HEK293 (cell line): Measurements from ENCODE around the gene AIG1.

Experiments used
- CTCF ChIA-PET: fragments of 350-600 bp; formaldehyde crosslinking; extraction: SDS; loops from one replicate; lab custom pipeline; 2021; ENCODE audit warnings: antibody characterized with exemption; lab: Yijun Ruan, JAX
- POLR2A ChIA-PET: fragments of 300-600 bp; formaldehyde crosslinking; extraction: SDS; loops from one replicate; lab custom pipeline; 2020; ENCODE audit warnings: antibody characterized with exemption, inconsistent platforms; lab: Yijun Ruan, JAX
- H3K27ac ChIP-seq: fragments of 200-500 bp; sonication (Bioruptor generic); 2 replicates; pipeline ENCODE4 v1.5.1; 2014; ENCODE audit warnings: low read depth, low read length, control low read depth, inconsistent platforms; ENCODE audit errors: extremely low read depth
- H3K36me3 ChIP-seq, 2 experiments: fragments of 200-500 bp in 1 of 2; sonication (Bioruptor generic) in 1 of 2; 1 replicate in 1 of 2; 2 replicates in 1 of 2; pipeline ENCODE4 v1.5.1; 2014 to 2017; ENCODE audit warnings: inconsistent platforms in 2 of 2, low read length in 2 of 2; ENCODE audit not compliant: control insufficient read depth in 2 of 2, insufficient read depth in 1 of 2
- H3K4me1 ChIP-seq: fragments of 200-500 bp; sonication (Bioruptor generic); 2 replicates; pipeline ENCODE4 v1.5.1; 2014; ENCODE audit warnings: mild to moderate bottlenecking, low read length, inconsistent platforms; ENCODE audit not compliant: control insufficient read depth, insufficient read depth
- H3K4me3 ChIP-seq: 2 replicates; pipeline ENCODE4 v1.5.1; 2011; ENCODE audit warnings: low read depth, mild to moderate bottlenecking, control low read depth, low read length, moderate library complexity
- H3K9me3 ChIP-seq: fragments of 200-500 bp; sonication (Bioruptor generic); 2 replicates; pipeline ENCODE4 v1.5.1; 2014; ENCODE audit warnings: low read depth, low read length, inconsistent platforms; ENCODE audit not compliant: control insufficient read depth, insufficient read depth
- BCL11B ChIP-seq: fragments of 450-650 bp; formaldehyde crosslinking; IDR thresholded peaks from 2 replicates; pipeline ENCODE4 v1.5.1; 2016; ENCODE audit warnings: low read depth, missing biosample characterization, missing genetic modification characterization
- GFI1B ChIP-seq: fragments of 450-650 bp; formaldehyde crosslinking; IDR thresholded peaks from 2 replicates; pipeline ENCODE4 v1.5.1; 2016; ENCODE audit warnings: missing biosample characterization, missing genetic modification characterization
- KLF10 ChIP-seq: fragments of 450-650 bp; IDR thresholded peaks from 2 replicates; pipeline ENCODE4 v1.5.1; 2018; ENCODE audit warnings: missing biosample characterization, mild to moderate bottlenecking, missing genetic modification characterization
- MEIS1 ChIP-seq: sonication (generic); formaldehyde crosslinking; IDR thresholded peaks from 2 replicates; pipeline ENCODE4 v1.8.1; 2022; ENCODE audit warnings: missing genetic modification reagents, mild to moderate bottlenecking, borderline replicate concordance
- SETDB1 ChIP-seq: IDR thresholded peaks from one replicate; pipeline ENCODE4 v1.6.1; 2017; ENCODE audit warnings: mild to moderate bottlenecking, low read length, moderate library complexity, mixed read lengths; ENCODE audit not compliant: insufficient read length
- ZBTB17 ChIP-seq: fragments of 450-650 bp; formaldehyde crosslinking; IDR thresholded peaks from 2 replicates; pipeline ENCODE4 v1.5.1; 2016; ENCODE audit warnings: missing biosample characterization, missing genetic modification characterization
- ZBTB21 ChIP-seq: fragments of 450-650 bp; formaldehyde crosslinking; IDR thresholded peaks from 2 replicates; pipeline ENCODE4 v1.5.1; 2017; ENCODE audit warnings: missing biosample characterization, missing genetic modification characterization
- ZIC2 ChIP-seq: fragments of 450-650 bp; formaldehyde crosslinking; IDR thresholded peaks from 2 replicates; pipeline ENCODE4 v1.5.1; 2016; ENCODE audit warnings: missing biosample characterization, missing genetic modification characterization
- ZNF112 ChIP-seq: fragments of 450-650 bp; formaldehyde crosslinking; IDR thresholded peaks from 2 replicates; pipeline ENCODE4 v1.5.0; 2017; ENCODE audit warnings: missing biosample characterization, missing genetic modification characterization
- ZNF24 ChIP-seq: fragments of 450-650 bp; formaldehyde crosslinking; IDR thresholded peaks from 2 replicates; pipeline ENCODE4 v1.5.1; 2016; ENCODE audit warnings: missing biosample characterization, missing genetic modification characterization
- ZNF391 ChIP-seq: fragments of 450-650 bp; formaldehyde crosslinking; IDR thresholded peaks from 2 replicates; pipeline ENCODE4 v1.5.1; 2016; ENCODE audit warnings: low read depth, missing biosample characterization, missing genetic modification characterization, borderline replicate concordance
- ZNF394 ChIP-seq: fragments of 450-650 bp; formaldehyde crosslinking; IDR thresholded peaks from 2 replicates; pipeline ENCODE4 v1.5.1; 2016; ENCODE audit warnings: missing biosample characterization, missing genetic modification characterization, mild to moderate bottlenecking, moderate library complexity, borderline replicate concordance
- ZNF544 ChIP-seq: fragments of 450-650 bp; formaldehyde crosslinking; IDR thresholded peaks from 2 replicates; pipeline ENCODE4 v1.5.0; 2017; ENCODE audit warnings: missing biosample characterization, missing genetic modification characterization
- ZNF626 ChIP-seq: fragments of 450-650 bp; sonication (Bioruptor Pico); formaldehyde crosslinking; IDR thresholded peaks from 2 replicates; pipeline ENCODE4 v1.5.1; 2018; ENCODE audit warnings: missing biosample characterization, missing genetic modification characterization, inconsistent platforms
- ZNF629 ChIP-seq: fragments of 450-650 bp; formaldehyde crosslinking; IDR thresholded peaks from 2 replicates; pipeline ENCODE4 v1.5.1; 2017; ENCODE audit warnings: missing biosample characterization, missing genetic modification characterization
- ZNF660 ChIP-seq: fragments of 450-650 bp; IDR thresholded peaks from 2 replicates; pipeline ENCODE4 v1.5.1; 2018; ENCODE audit warnings: missing biosample characterization, mild to moderate bottlenecking, missing genetic modification characterization
- ZXDB ChIP-seq: fragments of 450-650 bp; formaldehyde crosslinking; IDR thresholded peaks from 2 replicates; pipeline ENCODE4 v1.5.1; 2016; ENCODE audit warnings: missing biosample characterization, missing genetic modification characterization
- TF ChIP-seq, protein P1 (sequence below): fragments of 450-650 bp; formaldehyde crosslinking; IDR thresholded peaks from 2 replicates; pipeline ENCODE4 v1.5.1; 2017; ENCODE audit warnings: missing biosample characterization, missing genetic modification characterization
- TF ChIP-seq, protein P2 (sequence below): fragments of 450-650 bp; formaldehyde crosslinking; IDR thresholded peaks from 2 replicates; pipeline ENCODE4 v1.5.0; 2017; ENCODE audit warnings: missing biosample characterization, missing genetic modification characterization, borderline replicate concordance
- TF ChIP-seq, protein P3 (sequence below): fragments of 450-650 bp; formaldehyde crosslinking; IDR thresholded peaks from 2 replicates; pipeline ENCODE4 v1.5.1; 2017; ENCODE audit warnings: missing biosample characterization, mild to moderate bottlenecking, missing genetic modification characterization, moderate library complexity
- TF ChIP-seq, protein P4 (sequence below): fragments of 450-650 bp; formaldehyde crosslinking; IDR thresholded peaks from 2 replicates; pipeline ENCODE4 v1.5.1; 2016; ENCODE audit warnings: missing biosample characterization, missing genetic modification characterization
- TF ChIP-seq, protein P5 (sequence below): fragments of 450-650 bp; formaldehyde crosslinking; IDR thresholded peaks from 2 replicates; pipeline ENCODE4 v1.5.1; 2017; ENCODE audit warnings: missing biosample characterization, missing genetic modification characterization

AIG1 gene

DNA sequence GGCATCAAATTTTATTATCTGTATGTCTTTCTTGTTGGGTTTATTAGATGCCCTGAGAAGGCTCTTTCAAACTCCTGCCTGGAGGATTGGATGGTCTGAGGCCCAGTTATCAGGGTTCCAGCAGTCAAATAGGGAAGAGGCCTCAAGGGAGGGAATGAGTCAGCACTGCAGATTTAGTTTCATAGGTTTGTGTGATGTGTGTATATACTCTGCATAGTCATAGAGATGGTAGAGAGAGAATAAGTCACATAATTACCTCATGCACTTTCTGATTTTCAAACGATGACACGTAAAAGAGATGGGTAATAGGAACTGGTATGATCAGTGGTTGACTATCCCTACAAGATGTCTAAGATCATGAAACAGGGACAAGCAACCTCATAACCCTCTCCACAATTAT, 307.7 kb downstream of the AIG1 start:
- Histone ChIP-seq H3K9me3 (no peaks in the 10 kb centered on the region), H3K27ac (no peak overlapping the region), H3K36me3 (no peaks in the 10 kb centered on the region), H3K4me3 (no peak overlapping the region), H3K4me1 (peaks cover 10% of the 10 kb centered on the region; the same call in 1 of the 2 replicates)
- TF ChIP-seq ZNF660 (tag by site-specific recombination) (no peak), ZNF394 (tag by site-specific recombination) (no peak), ZBTB21 (tag by site-specific recombination) (peak; percentile 69), ZNF544 (tag by site-specific recombination) (no peak), KLF10 (tag by site-specific recombination) (no peak), ZIC2 (no peak), SETDB1 (no peak), ZNF391 (tag by site-specific recombination) (no peak), ZNF629 (tag by site-specific recombination) (0 out of 2 replicates have a peak, but pooled peaks have one; percentile 19)
- TF ChIP-seq, protein P1, sequence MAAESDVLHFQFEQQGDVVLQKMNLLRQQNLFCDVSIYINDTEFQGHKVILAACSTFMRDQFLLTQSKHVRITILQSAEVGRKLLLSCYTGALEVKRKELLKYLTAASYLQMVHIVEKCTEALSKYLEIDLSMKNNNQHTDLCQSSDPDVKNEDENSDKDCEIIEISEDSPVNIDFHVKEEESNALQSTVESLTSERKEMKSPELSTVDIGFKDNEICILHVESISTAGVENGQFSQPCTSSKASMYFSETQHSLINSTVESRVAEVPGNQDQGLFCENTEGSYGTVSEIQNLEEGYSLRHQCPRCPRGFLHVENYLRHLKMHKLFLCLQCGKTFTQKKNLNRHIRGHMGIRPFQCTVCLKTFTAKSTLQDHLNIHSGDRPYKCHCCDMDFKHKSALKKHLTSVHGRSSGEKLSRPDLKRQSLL (tag by site-specific recombination) = no peak
- TF ChIP-seq, protein P2, sequence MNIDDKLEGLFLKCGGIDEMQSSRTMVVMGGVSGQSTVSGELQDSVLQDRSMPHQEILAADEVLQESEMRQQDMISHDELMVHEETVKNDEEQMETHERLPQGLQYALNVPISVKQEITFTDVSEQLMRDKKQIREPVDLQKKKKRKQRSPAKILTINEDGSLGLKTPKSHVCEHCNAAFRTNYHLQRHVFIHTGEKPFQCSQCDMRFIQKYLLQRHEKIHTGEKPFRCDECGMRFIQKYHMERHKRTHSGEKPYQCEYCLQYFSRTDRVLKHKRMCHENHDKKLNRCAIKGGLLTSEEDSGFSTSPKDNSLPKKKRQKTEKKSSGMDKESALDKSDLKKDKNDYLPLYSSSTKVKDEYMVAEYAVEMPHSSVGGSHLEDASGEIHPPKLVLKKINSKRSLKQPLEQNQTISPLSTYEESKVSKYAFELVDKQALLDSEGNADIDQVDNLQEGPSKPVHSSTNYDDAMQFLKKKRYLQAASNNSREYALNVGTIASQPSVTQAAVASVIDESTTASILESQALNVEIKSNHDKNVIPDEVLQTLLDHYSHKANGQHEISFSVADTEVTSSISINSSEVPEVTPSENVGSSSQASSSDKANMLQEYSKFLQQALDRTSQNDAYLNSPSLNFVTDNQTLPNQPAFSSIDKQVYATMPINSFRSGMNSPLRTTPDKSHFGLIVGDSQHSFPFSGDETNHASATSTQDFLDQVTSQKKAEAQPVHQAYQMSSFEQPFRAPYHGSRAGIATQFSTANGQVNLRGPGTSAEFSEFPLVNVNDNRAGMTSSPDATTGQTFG (tag by site-specific recombination) = no peak
- ChIA-PET POLR2A (no interaction called here), CTCF (interaction anchor here (1.2 kb wide), 1 partner anchor 9 kb away, joined by 3 read pairs; no protein-coding TSS in a partner anchor)

DNA sequence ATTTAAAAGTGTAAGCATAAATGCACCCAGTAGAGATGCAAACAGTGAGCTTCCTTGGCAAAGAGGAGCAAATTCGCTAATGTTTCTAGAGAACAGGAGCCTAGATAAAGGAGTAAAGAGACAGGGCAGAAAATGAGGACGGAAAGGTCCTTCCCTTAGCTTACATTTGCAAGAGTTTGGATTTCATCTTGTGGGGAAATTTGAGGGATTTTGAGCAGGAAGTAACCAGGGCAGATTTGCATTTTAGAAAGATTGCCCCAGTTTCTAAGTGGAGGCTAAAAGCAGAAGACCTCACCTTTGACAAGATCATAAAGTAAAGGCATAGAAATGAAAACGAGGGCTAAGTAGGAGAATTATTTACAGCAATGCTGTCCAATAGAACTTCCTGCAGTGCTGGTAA, 309.3 kb downstream of the AIG1 start:
- peaks cover 10% of the 10 kb centered on the region; the same call in 1 of the 2 replicates for H3K4me1 ChIP-seq
- no peaks in the 10 kb centered on the region for H3K9me3 ChIP-seq
- ChIA-PET CTCF (interaction anchor here (1.6 kb wide), 1 partner anchor 11 kb away, joined by 4 read pairs; no protein-coding TSS in a partner anchor), POLR2A (no interaction called here)
- TF ChIP-seq, protein P3, sequence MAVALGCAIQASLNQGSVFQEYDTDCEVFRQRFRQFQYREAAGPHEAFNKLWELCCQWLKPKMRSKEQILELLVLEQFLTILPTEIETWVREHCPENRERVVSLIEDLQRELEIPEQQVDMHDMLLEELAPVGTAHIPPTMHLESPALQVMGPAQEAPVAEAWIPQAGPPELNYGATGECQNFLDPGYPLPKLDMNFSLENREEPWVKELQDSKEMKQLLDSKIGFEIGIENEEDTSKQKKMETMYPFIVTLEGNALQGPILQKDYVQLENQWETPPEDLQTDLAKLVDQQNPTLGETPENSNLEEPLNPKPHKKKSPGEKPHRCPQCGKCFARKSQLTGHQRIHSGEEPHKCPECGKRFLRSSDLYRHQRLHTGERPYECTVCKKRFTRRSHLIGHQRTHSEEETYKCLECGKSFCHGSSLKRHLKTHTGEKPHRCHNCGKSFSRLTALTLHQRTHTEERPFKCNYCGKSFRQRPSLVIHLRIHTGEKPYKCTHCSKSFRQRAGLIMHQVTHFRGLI (tag by site-specific recombination) = no peak
- TF ChIP-seq ZNF626 (tag by site-specific recombination) (no peak), ZNF24 (tag by site-specific recombination) (no peak), ZXDB (tag by site-specific recombination) (no peak), ZBTB17 (tag by site-specific recombination) (no peak), GFI1B (tag by site-specific recombination) (no peak), MEIS1 (CRISPR knock-in tag) (no peak), ZBTB21 (tag by site-specific recombination) (no peak), ZNF112 (no peak), BCL11B (tag by site-specific recombination) (no peak)
- TF ChIP-seq, protein P4, sequence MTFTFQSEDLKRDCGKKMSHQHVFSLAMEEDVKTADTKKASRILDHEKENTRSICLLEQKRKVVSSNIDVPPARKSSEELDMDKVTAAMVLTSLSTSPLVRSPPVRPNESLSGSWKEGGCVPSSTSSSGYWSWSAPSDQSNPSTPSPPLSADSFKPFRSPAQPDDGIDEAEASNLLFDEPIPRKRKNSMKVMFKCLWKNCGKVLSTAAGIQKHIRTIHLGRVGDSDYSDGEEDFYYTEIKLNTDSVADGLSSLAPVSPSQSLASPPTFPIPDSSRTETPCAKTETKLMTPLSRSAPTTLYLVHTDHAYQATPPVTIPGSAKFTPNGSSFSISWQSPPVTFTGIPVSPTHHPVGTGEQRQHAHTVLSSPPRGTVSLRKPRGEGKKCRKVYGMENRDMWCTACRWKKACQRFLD (tag by site-specific recombination) = no peak
- TF ChIP-seq, protein P5, sequence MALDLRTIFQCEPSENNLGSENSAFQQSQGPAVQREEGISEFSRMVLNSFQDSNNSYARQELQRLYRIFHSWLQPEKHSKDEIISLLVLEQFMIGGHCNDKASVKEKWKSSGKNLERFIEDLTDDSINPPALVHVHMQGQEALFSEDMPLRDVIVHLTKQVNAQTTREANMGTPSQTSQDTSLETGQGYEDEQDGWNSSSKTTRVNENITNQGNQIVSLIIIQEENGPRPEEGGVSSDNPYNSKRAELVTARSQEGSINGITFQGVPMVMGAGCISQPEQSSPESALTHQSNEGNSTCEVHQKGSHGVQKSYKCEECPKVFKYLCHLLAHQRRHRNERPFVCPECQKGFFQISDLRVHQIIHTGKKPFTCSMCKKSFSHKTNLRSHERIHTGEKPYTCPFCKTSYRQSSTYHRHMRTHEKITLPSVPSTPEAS (tag by site-specific recombination) = no peak
- no peak overlapping the region for H3K4me3 ChIP-seq
- no peaks in the 10 kb centered on the region for H3K36me3 ChIP-seq
- no peak overlapping the region for H3K27ac ChIP-seq
